ENCODE data around the gene PTPRM.

GRCh38 chr18:7666195-7666776 is 99.2 kb downstream of the PTPRM start:
- TF ChIP-seq CTCF (IDR thresholded peaks at IDR 0.05) (no peak), EP300 (IDR thresholded peaks at IDR 0.05) (no peak)

All from esophagus muscularis mucosa (tissue), 3 donors.